K562 (cell line): ENCODE data around the gene ARHGAP15. TPM values are rescaled to one million over a fixed set of nuclear protein-coding genes. Genes with fewer than 3 reads are reported as not detected.

ENCODE experiments used
- ATAC-seq: fragments of 200-7000 bp; cut with Tn5 transposase; 3 replicates; pipeline ENCODE4 v1.9.1; 2020; ENCODE audit warnings: moderate library complexity
- BruUV-seq: library from RNA; stranded (reverse); fragments of 400-500 nt; replicated peaks from 2 replicates; lab custom pipeline; 2021; lab: Mats Ljungman, UMichigan
- CTCF ChIA-PET: fragments of 300-600 bp; formaldehyde crosslinking; extraction: SDS; loops from one replicate; lab custom pipeline; 2021; ENCODE audit warnings: low intra/inter-chr PET ratio; lab: Yijun Ruan, JAX
- POLR2A ChIA-PET: fragments of 300-600, 350-650 bp; sonication (Branson Sonifier 250); formaldehyde crosslinking; extraction: SDS; loops from one replicate; lab custom pipeline; 2021; ENCODE audit warnings: antibody characterized with exemption, inconsistent platforms; lab: Yijun Ruan, JAX
- DNase-seq, 4 experiments: peaks; one replicate each; pipeline versions ENCODE4 v3.0.0 to v3.0.0-alpha.2; 2011 to 2018; ENCODE audit warnings: low spot score in 3 of 4, mixed read lengths in 3 of 4; ENCODE audit errors: extremely low read depth in 1 of 4
- FAIRE-seq: peaks from 2 replicates; lab custom pipeline; 2011; peaks lifted over from hg19 to GRCh38; lab: Jason Lieb, UNC
- H2AFZ ChIP-seq: 2 replicates; pipeline ENCODE4 v1.6.0; 2011; ENCODE audit warnings: low read depth, low read length, control low read depth, inconsistent platforms
- H3K27ac ChIP-seq: fragments of 200-600 bp; 3 replicates; pipeline ENCODE4 v1.8.0; 2011; ENCODE audit warnings: low read depth, mild to moderate bottlenecking, control low read depth, inconsistent platforms, low read length, moderate library complexity, mixed read lengths; ENCODE audit errors: extremely low read depth
- H3K27me3 ChIP-seq, 2 experiments: fragments of 300-600 bp in 1 of 2; 2 replicates in 1 of 2; 3 replicates in 1 of 2; pipeline versions ENCODE4 v1.6.0 to v1.8.0; 2011; ENCODE audit warnings: inconsistent platforms in 2 of 2, low read length in 2 of 2, mild to moderate bottlenecking in 1 of 2, mixed read lengths in 1 of 2, moderate library complexity in 1 of 2; ENCODE audit not compliant: control insufficient read depth in 2 of 2, insufficient read depth in 2 of 2
- H3K36me3 ChIP-seq: fragments of 300-600 bp; 3 replicates; pipeline ENCODE4 v1.8.0; 2011; ENCODE audit warnings: mild to moderate bottlenecking, low read length, inconsistent platforms; ENCODE audit not compliant: control insufficient read depth, insufficient read depth
- H3K4me1 ChIP-seq, 2 experiments: fragments of 200-600 bp in 1 of 2; replicated peaks in 1 of 2; 2 replicates in 1 of 2; 3 replicates in 1 of 2; pipeline versions ENCODE4 v1.5.1 to v1.8.0; 2011; ENCODE audit warnings: inconsistent platforms in 2 of 2, low read length in 2 of 2, mild to moderate bottlenecking in 1 of 2, mixed read lengths in 1 of 2, moderate library complexity in 1 of 2; ENCODE audit not compliant: control insufficient read depth in 2 of 2, insufficient read depth in 2 of 2
- H3K4me2 ChIP-seq: 2 replicates; pipeline ENCODE4 v1.6.1; 2011; ENCODE audit warnings: low read length, control low read depth, inconsistent platforms, mixed read lengths; ENCODE audit not compliant: insufficient read depth
- H3K4me3 ChIP-seq: fragments of 200-600 bp; sonication (generic), shearing (Covaris generic); 2 replicates; pipeline ENCODE4 v1.5.1; 2016; ENCODE audit warnings: control low read depth, inconsistent platforms
- H3K79me2 ChIP-seq: fragments of 200-600 bp; 3 replicates; pipeline ENCODE4 v1.8.0; 2011; ENCODE audit warnings: low read length, inconsistent platforms; ENCODE audit not compliant: control insufficient read depth, insufficient read depth
- H3K9ac ChIP-seq, 2 experiments: 2 replicates each; pipeline versions ENCODE4 v1.6.0 to v1.6.1; 2011; ENCODE audit warnings: low read depth in 2 of 2, low read length in 2 of 2, control low read depth in 1 of 2, inconsistent platforms in 1 of 2, mild to moderate bottlenecking in 1 of 2, mixed read lengths in 1 of 2; ENCODE audit not compliant: insufficient read depth in 1 of 2
- H3K9me1 ChIP-seq: one replicate; pipeline ENCODE4 v1.6.0; 2011; ENCODE audit warnings: inconsistent platforms, mild to moderate bottlenecking, low read length, moderate library complexity; ENCODE audit not compliant: control insufficient read depth, insufficient read depth
- H3K9me3 ChIP-seq: replicated peaks from 2 replicates; pipeline ENCODE4 v1.5.1; 2011; ENCODE audit warnings: low read depth, low read length, inconsistent platforms; ENCODE audit not compliant: control insufficient read depth, insufficient read depth
- H4K20me1 ChIP-seq: replicated peaks from 2 replicates; pipeline ENCODE4 v1.6.1; 2011; ENCODE audit warnings: low read length, inconsistent platforms, mixed read lengths; ENCODE audit not compliant: control insufficient read depth, insufficient read depth
- ZNF253 ChIP-seq: fragments of 250-450 bp; sonication (Bioruptor Pico); conservative IDR thresholded peaks from 2 replicates; pipeline ENCODE4 v1.6.1; 2021; ENCODE audit warnings: mild to moderate bottlenecking
- ZNF507 ChIP-seq: conservative IDR thresholded peaks from 2 replicates; pipeline ENCODE4 v1.6.1; 2017; ENCODE audit warnings: missing genetic modification characterization, missing compliant biosample characterization
- WGBS: fragments of 100-300 bp; shearing (Covaris generic); methylation state at CpG from one replicate; pipeline ENCODE4 v1.1.6; 2016; ENCODE audit warnings: low coverage, mixed read lengths; ENCODE audit not compliant: insufficient coverage; ENCODE audit errors: missing lambda C conversion rate; 5-methylcytosine and 5-hydroxymethylcytosine counted together
- in situ Hi-C: fragments of 300-500 bp; cut with MboI; formaldehyde crosslinking; loops from 4 replicates; pipeline ENCODE4 v1.15.0; 2018; ENCODE audit warnings: inconsistent platforms, mixed read lengths
- intact Hi-C: fragments of 100-400 bp; cut with micrococcal nuclease; formaldehyde crosslinking; loops from 2 replicates; pipeline ENCODE4 v1.14.2; 2022
- polyA plus RNA-seq, 8 experiments: library from polyadenylated mRNA; depleted of rRNA in 4 of 8; stranded (reverse) in 5 of 8; unstranded in 3 of 8; fragments of >200 nt; fragmentation: Nextera tagmentation in 2 of 8; fragmentation: Illumina TruSeq in 1 of 8; extraction: Ambion mirVana in 2 of 8; extraction: Trizol in 1 of 8; gene quantifications; 2 replicates each; pipeline versions ENCODE4 v1.2.1 to v1.2.3, GENCODE V29; 2011 to 2014; ENCODE audit warnings: inconsistent platforms in 1 of 8, missing spikeins in 1 of 8
- total RNA-seq, 7 experiments: library from RNA; depleted of rRNA in 6 of 7; stranded (reverse); fragments of >200 nt in 6 of 7; fragmentation: Illumina TruSeq in 2 of 7; extraction: Trizol in 2 of 7; gene quantifications; 2 replicates each; pipeline versions ENCODE4 v1.2.1 to v1.2.3, GENCODE V29; 2011 to 2021; ENCODE audit warnings: low replicate concordance in 1 of 7
- TF ChIP-seq, protein P1 (sequence below), 2 experiments: fragments of 450-650 bp in 1 of 2; IDR thresholded peaks; 2 replicates each; pipeline ENCODE4 v1.6.1; 2011 to 2017; ENCODE audit warnings: low read depth in 2 of 2, antibody characterized with exemption in 1 of 2, borderline replicate concordance in 1 of 2, low read length in 1 of 2, mild to moderate bottlenecking in 1 of 2, mixed read lengths in 1 of 2; ENCODE audit not compliant: control insufficient read depth in 1 of 2

The ARHGAP15 gene
- total and polyA plus RNA-seq, 9 of the 15 experiments (the other 6 are each of a cell fraction or from before 2014, with no cell fraction given) = 1.5 to 17.9 (median 7.9) TPM

- Histone ChIP-seq H3K27ac (no peak overlapping the region), H3K4me2 (no peak overlapping the region), H2AFZ (no peak overlapping the region), H3K4me1 (no peaks in the 10 kb centered on the region; a peak in 1 of 5 replicates), H3K4me3 (no peak overlapping the region), H3K27me3 (no peaks in the 10 kb centered on the region), H3K9ac (no peak overlapping the region), H3K9me3 (no peaks in the 10 kb centered on the region), H3K79me2 (no peaks in the 10 kb centered on the region), H3K9me1 (no peaks in the 10 kb centered on the region), H3K36me3 (no peaks in the 10 kb centered on the region), H4K20me1 (no peaks in the 10 kb centered on the region)
- WGBS = 51% methylated on average over 2 of the region's 2 CpGs
- no TSS peak for BruUV-seq
- no peak for ATAC-seq
- no peak for FAIRE-seq
- no peak for TF ChIP-seq ZNF507 (tag)
- TF ChIP-seq ZNF253 (CRISPR knock-in tag) = no peak
- TF ChIP-seq, protein P1, sequence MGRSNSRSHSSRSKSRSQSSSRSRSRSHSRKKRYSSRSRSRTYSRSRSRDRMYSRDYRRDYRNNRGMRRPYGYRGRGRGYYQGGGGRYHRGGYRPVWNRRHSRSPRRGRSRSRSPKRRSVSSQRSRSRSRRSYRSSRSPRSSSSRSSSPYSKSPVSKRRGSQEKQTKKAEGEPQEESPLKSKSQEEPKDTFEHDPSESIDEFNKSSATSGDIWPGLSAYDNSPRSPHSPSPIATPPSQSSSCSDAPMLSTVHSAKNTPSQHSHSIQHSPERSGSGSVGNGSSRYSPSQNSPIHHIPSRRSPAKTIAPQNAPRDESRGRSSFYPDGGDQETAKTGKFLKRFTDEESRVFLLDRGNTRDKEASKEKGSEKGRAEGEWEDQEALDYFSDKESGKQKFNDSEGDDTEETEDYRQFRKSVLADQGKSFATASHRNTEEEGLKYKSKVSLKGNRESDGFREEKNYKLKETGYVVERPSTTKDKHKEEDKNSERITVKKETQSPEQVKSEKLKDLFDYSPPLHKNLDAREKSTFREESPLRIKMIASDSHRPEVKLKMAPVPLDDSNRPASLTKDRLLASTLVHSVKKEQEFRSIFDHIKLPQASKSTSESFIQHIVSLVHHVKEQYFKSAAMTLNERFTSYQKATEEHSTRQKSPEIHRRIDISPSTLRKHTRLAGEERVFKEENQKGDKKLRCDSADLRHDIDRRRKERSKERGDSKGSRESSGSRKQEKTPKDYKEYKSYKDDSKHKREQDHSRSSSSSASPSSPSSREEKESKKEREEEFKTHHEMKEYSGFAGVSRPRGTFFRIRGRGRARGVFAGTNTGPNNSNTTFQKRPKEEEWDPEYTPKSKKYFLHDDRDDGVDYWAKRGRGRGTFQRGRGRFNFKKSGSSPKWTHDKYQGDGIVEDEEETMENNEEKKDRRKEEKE (IDR thresholded peaks at IDR 0.05; ENCODE audit: borderline replicate concordance in 1 of 2, control insufficient read depth in 1 of 2, low read depth in 2 of 2, low read length in 1 of 2) = no peak
- no peak for DNase-seq
- in situ Hi-C loops (no loop called here), intact Hi-C loops (loop anchor here (10.0 kb wide), 1 partner anchor 467 kb away; no protein-coding TSS in a partner anchor)
- ChIA-PET POLR2A (no interaction called here), CTCF (no interaction called here)
These were observed 559.0 kb downstream of the ARHGAP15 start for GRCh38 chr2:143688248-143688647.
